ENCODE results near the gene DPY19L2. TPM values are rescaled to one million over a fixed set of nuclear protein-coding genes. Genes with fewer than 3 reads are reported as not detected.
"Not testable (repeated sequence)": the region's sequence is repeated elsewhere in the genome, so short reads cannot be mapped to it uniquely, and the experiment has no call there.

Gene DPY19L2
- total RNA-seq, 2 donors from 2014 or later = 12.2 to 26.4 TPM

DNA sequence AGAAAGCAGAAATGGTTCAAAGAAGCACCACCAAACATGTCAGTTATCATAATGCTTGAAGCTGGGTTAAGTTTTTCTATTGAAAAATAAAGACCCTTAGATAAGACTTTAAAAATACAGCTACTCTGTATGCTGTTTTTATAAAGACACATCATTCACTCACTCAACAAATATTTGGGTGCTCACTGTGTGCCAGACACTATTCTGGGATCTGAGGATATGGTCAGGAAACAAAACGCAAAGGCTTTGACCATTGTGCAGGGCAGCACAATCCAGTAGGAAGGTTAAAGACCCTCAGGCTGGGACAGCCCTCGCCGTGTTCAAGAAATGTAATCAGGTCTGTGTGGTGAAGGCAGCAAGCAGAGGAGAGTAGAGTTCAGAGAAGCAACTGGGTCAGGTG lies 38.0 kb upstream of the DPY19L2 start:
- intact Hi-C loops (cut with DNase I) = no loop called here
- DNase-seq (ENCODE audit: low spot score) = no peak

DNA sequence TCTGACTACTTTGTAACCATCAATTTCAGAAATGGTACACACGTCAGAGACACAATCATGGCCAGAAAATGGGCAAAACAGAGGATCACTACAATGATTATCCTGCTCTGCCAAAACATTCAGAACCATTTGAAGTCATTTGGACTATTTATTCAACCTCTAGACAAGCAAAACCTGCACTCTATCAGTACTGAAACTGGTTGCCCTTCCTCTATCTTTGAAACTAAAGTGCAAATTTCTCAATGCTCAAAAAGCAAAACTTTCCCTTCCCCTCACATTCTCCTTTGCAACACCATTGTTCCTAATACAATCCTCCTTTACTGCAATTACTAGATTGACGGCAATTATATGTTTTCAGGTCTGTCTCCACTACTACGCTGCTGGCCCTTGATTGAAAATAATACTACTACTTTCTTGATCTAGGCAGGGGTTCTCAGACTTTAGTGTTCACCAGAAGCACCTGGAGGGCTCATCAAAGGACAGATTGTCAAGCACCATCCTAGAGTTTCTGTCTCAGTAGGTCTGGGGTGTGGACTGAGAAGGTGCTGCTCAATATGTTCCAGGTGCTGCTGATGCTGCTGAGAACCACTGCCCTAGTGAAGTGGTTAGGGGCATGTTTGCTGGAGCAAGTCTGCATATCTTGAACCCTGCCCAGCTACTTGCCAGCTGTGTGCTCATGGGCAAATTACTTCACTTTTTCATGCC lies 31.5 kb upstream of the DPY19L2 start:
- DNase-seq (ENCODE audit: low spot score); H3K27me3 ChIP-seq (replicated peaks; ENCODE audit: insufficient read depth); H3K27ac ChIP-seq; H3K36me3 ChIP-seq; H3K9me3 ChIP-seq; H3K4me1 ChIP-seq (replicated peaks); H3K4me3 ChIP-seq; intact Hi-C loops (cut with DNase I): not testable (repeated sequence)
- WGBS = 83% methylated on average over 3 of the region's 3 CpGs

More for the DNA sequence above, 38.0 kb upstream of the DPY19L2 start:
- no peak overlapping the region for H3K27ac ChIP-seq
- no peaks in the 10 kb centered on the region for H3K9me3 ChIP-seq
- H3K4me3 ChIP-seq = no peak overlapping the region
- TF ChIP-seq POLR2A (IDR thresholded peaks at IDR 0.05) (no peak), POLR2AphosphoS5 (IDR thresholded peaks at IDR 0.05) (no peak)
- TF ChIP-seq, protein P1, sequence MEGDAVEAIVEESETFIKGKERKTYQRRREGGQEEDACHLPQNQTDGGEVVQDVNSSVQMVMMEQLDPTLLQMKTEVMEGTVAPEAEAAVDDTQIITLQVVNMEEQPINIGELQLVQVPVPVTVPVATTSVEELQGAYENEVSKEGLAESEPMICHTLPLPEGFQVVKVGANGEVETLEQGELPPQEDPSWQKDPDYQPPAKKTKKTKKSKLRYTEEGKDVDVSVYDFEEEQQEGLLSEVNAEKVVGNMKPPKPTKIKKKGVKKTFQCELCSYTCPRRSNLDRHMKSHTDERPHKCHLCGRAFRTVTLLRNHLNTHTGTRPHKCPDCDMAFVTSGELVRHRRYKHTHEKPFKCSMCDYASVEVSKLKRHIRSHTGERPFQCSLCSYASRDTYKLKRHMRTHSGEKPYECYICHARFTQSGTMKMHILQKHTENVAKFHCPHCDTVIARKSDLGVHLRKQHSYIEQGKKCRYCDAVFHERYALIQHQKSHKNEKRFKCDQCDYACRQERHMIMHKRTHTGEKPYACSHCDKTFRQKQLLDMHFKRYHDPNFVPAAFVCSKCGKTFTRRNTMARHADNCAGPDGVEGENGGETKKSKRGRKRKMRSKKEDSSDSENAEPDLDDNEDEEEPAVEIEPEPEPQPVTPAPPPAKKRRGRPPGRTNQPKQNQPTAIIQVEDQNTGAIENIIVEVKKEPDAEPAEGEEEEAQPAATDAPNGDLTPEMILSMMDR (IDR thresholded peaks at IDR 0.05) = no peak
- H3K36me3 ChIP-seq = no peaks in the 10 kb centered on the region
- H3K27me3 ChIP-seq (replicated peaks; ENCODE audit: insufficient read depth) = no peaks in the 10 kb centered on the region
- WGBS = 95% methylated on average over 3 of the region's 3 CpGs
- H3K4me1 ChIP-seq (replicated peaks) = no peaks in the 10 kb centered on the region

DNA sequence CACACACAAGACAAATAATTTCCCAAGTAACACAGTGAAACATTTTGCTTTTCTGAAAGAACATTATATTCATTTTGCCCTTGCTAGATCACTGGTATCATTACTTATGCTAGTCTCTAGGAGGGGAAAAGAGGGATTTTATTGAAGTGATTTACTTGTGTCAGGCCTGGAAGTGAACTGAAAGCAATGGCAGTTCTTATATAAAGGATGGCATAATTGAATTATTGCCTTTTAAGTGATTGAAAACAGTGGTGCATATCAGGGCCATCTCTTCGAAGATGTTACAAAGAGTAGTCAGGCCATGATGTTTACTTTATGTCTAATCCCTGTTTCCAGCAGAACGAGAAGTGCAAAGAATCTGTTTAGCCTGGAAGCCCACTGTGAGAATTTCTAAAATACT lies 30.7 kb upstream of the DPY19L2 start:
- H3K27ac ChIP-seq; intact Hi-C loops (cut with DNase I); H3K4me1 ChIP-seq (replicated peaks); H3K36me3 ChIP-seq; H3K9me3 ChIP-seq; H3K4me3 ChIP-seq; DNase-seq (ENCODE audit: low spot score); H3K27me3 ChIP-seq (replicated peaks; ENCODE audit: insufficient read depth): not testable (repeated sequence)
- WGBS = 24% methylated on average over 2 of the region's 2 CpGs

DNA sequence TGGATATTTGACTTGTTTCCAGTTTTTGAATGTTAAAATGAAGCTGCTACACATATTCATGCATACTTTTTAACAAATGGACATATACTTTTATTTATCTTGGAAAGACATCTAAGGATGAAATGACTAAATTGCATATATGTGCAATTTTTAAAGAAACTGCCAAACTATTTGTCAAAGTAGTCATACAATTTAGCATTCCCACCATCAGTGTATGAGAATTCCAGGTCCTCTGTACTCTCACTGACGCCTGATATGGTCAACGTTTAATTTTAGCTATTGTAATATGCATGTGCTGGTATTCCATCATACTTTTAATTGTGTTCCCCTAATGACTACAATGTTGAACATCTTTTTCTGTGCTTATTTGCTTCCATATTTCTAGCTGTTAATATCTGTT lies 22.5 kb upstream of the DPY19L2 start:
- H3K27me3 ChIP-seq (replicated peaks; ENCODE audit: insufficient read depth); H3K9me3 ChIP-seq; DNase-seq (ENCODE audit: low spot score); H3K4me3 ChIP-seq; intact Hi-C loops (cut with DNase I); H3K36me3 ChIP-seq; H3K27ac ChIP-seq; H3K4me1 ChIP-seq (replicated peaks): not testable (repeated sequence)
- 78% methylated on average over 2 of the region's 2 CpGs for WGBS

DNA sequence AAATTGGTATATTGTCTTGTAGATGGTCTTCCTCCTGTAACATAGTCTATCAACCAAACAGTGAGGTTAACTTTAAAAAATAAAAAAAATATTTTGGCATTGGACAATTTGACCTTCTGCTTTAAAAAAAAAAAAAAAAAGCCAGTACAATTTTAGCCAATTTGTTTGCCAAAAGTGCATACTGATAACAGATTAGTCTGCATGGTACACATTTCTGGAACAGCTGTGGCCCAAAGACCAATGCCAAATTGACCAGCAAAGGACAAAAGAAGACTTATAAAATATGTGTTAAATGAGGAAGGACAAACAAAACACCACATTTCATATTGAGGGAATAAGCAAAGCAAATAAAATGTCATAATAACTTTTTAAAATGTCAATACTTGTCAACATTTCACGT lies 20.8 kb upstream of the DPY19L2 start:
- H3K27me3 ChIP-seq (replicated peaks; ENCODE audit: insufficient read depth); H3K36me3 ChIP-seq; H3K4me1 ChIP-seq (replicated peaks); H3K27ac ChIP-seq; DNase-seq (ENCODE audit: low spot score); intact Hi-C loops (cut with DNase I); H3K9me3 ChIP-seq; H3K4me3 ChIP-seq: not testable (repeated sequence)
- 31% methylated on average over 1 of the region's 1 CpG for WGBS

DNA sequence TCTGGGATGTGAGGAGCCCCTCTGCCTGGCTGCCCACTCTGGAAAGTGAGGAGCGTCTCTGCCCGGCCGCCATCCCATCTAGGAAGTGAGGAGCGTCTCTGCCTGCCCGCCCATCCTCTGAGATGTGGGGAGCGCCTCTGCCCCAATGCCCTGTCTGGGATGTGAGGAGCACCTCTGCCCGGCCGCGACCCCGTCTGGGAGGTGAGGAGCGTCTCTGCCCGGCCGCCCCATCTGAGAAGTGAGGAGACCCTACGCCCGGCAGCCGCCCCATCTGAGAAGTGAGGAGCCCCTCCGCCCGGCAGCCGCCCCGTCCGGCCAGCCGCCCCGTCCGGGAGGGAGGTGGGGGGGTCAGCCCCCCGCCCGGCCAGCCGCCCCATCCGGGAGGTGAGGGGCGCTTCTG lies 18.3 kb upstream of the DPY19L2 start:
- H3K4me1 ChIP-seq (replicated peaks); H3K9me3 ChIP-seq; intact Hi-C loops (cut with DNase I); DNase-seq (ENCODE audit: low spot score); H3K36me3 ChIP-seq; H3K27ac ChIP-seq; H3K27me3 ChIP-seq (replicated peaks; ENCODE audit: insufficient read depth); H3K4me3 ChIP-seq: not testable (repeated sequence)
- no CpG with 5 or more reads among the region's 29 CpGs for WGBS

DNA sequence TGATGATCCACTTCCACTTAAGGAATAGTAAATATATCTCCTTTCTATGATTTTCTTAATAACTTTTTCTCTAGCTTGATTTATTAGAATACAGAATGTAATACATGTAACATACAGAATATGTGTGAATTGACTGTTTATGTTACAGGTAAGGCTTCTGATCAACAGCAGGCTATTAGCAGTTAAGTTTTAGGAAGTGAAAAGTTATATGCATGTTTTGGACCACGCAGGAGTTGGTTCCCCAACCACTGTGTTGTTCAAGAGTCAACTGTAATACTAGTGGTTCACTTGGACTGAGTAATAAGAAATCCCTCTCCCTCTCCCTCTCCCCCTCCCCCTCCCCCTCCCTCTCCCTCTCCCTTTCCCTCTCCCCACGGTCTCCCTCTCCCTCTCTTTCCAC lies 17.5 kb upstream of the DPY19L2 start:
- H3K27me3 ChIP-seq (replicated peaks; ENCODE audit: insufficient read depth); H3K27ac ChIP-seq; H3K36me3 ChIP-seq; H3K9me3 ChIP-seq; DNase-seq (ENCODE audit: low spot score); H3K4me3 ChIP-seq; intact Hi-C loops (cut with DNase I); H3K4me1 ChIP-seq (replicated peaks): not testable (repeated sequence)
- WGBS = 95% methylated on average over 2 of the region's 2 CpGs

DNA sequence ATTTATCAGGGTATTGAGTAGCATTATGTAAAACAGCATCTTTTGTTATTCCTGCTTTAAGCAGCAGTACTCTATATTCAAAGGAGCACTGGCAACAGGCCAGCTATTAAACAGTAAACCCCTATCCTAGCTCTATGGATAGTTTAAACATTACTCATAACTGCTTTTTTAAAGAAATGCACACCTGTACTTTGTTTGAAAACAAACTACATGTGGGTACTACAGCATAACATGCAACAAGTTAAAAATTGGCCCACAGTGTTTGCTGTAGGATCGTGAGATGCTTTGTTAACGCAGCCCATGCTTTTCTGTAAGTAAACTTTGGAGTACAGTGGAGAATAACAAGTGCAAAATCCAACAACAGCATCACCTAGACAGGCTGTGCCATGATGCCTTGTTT lies 14.3 kb upstream of the DPY19L2 start:
- intact Hi-C loops (cut with DNase I) = not testable (repeated sequence)

DNA sequence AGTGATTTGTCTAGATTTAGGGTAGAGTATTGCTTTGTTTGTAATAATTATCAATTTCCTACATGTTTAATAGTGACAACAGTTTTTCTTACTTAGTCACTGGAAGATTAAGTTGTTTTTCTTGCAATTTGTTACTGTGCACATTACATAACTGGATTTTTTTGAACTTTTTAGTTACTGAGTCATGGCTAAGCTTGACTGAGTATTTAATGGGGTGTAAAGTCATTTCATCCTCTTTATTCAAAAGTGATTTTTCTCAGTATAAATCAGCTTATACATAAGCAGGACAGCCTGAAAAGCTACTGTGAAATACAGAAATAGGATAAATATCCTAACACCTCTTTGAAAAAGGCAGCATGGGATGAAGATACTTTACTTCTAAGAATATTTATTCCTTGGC lies 12.5 kb upstream of the DPY19L2 start:
- H3K9me3 ChIP-seq; intact Hi-C loops (cut with DNase I); H3K27ac ChIP-seq; H3K4me1 ChIP-seq (replicated peaks); H3K4me3 ChIP-seq; H3K36me3 ChIP-seq; DNase-seq (ENCODE audit: low spot score); H3K27me3 ChIP-seq (replicated peaks; ENCODE audit: insufficient read depth): not testable (repeated sequence)

More for the DNA sequence above, 14.3 kb upstream of the DPY19L2 start:
- DNase-seq (ENCODE audit: low spot score); H3K27ac ChIP-seq; H3K4me1 ChIP-seq (replicated peaks); H3K9me3 ChIP-seq; H3K36me3 ChIP-seq; H3K4me3 ChIP-seq; H3K27me3 ChIP-seq (replicated peaks; ENCODE audit: insufficient read depth): not testable (repeated sequence)
- 31% methylated on average over 2 of the region's 2 CpGs for WGBS
